ENCODE results near the gene ARHGAP22. TPM values are rescaled to one million over a fixed set of nuclear protein-coding genes. Genes with fewer than 3 reads are reported as not detected.
"Not testable (repeated sequence)": the region's sequence is repeated elsewhere in the genome, so short reads cannot be mapped to it uniquely, and the experiment has no call there.

The ARHGAP22 gene
- total and polyA plus RNA-seq, 4 donors = 0.23 to 2.3 (median 0.54) TPM

DNA sequence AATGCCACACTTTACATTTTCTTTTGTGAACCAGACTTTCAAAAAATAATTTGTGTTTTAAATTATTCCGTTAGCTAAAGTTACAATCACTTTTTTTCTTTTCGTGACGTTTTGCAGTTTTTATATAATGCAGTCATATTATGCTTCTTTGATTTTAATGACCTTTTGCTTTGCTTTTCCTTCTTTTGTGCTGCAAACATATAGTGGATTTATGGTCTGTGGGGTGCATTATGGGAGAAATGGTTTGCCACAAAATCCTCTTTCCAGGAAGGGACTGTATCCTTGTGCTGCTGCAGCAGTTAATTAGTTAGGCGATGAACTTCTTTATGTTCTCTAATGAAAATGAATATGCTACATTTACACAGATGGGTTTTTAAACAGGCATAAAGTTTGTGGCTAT lies 181.0 kb downstream of the ARHGAP22 start:
- H3K27ac ChIP-seq (ENCODE audit: low read depth in 1 of 2, low read length in 2 of 2) = no peak overlapping the region
- DNase-seq (ENCODE audit: low spot score) = no peak
- H3K4me3 ChIP-seq (ENCODE audit: low read depth in 1 of 3, low read length in 3 of 3) = no peak overlapping the region
- 96% methylated on average over 4 of the region's 4 CpGs for WGBS
- no peaks in the 10 kb centered on the region for H3K4me1 ChIP-seq (ENCODE audit: control insufficient read depth in 4 of 4, insufficient read depth in 4 of 4, low read length in 3 of 4)
- TF ChIP-seq TAF1 (conservative IDR thresholded peaks at IDR 0.05) (no peak), HNF4G (IDR thresholded peaks at IDR 0.05) (no peak)
- TF ChIP-seq, protein P1, sequence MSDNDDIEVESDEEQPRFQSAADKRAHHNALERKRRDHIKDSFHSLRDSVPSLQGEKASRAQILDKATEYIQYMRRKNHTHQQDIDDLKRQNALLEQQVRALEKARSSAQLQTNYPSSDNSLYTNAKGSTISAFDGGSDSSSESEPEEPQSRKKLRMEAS (IDR thresholded peaks at IDR 0.05) = no peak
- H3K27me3 ChIP-seq (ENCODE audit: control insufficient read depth in 4 of 4, insufficient read depth in 4 of 4, low read length in 3 of 4) = no peaks in the 10 kb centered on the region
- no peaks in the 10 kb centered on the region for H3K9me3 ChIP-seq (ENCODE audit: control insufficient read depth in 4 of 4, low read length in 3 of 4)
- H3K9ac ChIP-seq (ENCODE audit: low read depth in 1 of 2, low read length in 2 of 2) = no peak overlapping the region
- peaks cover 0 to 3% (median 0%) of the 10 kb centered on the region in 4 donors for H3K36me3 ChIP-seq (ENCODE audit: control insufficient read depth in 4 of 4, insufficient read depth in 3 of 4, low read depth in 1 of 4, low read length in 3 of 4)

DNA sequence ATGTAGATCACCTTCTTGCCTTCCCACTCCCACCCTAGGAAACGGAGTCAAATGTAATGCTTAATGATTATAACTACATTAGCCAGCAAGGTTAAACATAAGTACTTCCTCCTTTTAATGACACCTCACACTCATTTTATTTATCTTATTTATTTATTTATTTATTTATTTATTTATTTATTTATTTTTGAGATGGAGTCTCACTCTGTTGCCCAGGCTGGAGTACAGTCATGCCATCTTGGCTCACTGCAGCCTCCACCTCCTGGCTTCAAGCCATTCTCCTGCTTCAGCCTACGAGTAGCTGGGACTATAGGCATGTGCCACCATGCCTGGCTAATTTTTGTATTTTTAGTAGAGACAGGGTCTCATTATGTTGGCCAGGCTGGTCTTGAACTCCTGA lies 183.0 kb downstream of the ARHGAP22 start:
- not testable (repeated sequence) for H3K4me3 ChIP-seq (ENCODE audit: low read depth in 1 of 3, low read length in 3 of 3); DNase-seq (ENCODE audit: low spot score); H3K36me3 ChIP-seq (ENCODE audit: control insufficient read depth in 4 of 4, insufficient read depth in 3 of 4, low read depth in 1 of 4, low read length in 3 of 4); H3K4me1 ChIP-seq (ENCODE audit: control insufficient read depth in 4 of 4, insufficient read depth in 4 of 4, low read length in 3 of 4); H3K9me3 ChIP-seq (ENCODE audit: control insufficient read depth in 4 of 4, low read length in 3 of 4); H3K9ac ChIP-seq (ENCODE audit: low read depth in 1 of 2, low read length in 2 of 2); H3K27ac ChIP-seq (ENCODE audit: low read depth in 1 of 2, low read length in 2 of 2); H3K27me3 ChIP-seq (ENCODE audit: control insufficient read depth in 4 of 4, insufficient read depth in 4 of 4, low read length in 3 of 4)
- WGBS = 95% methylated on average over 2 of the region's 2 CpGs

DNA sequence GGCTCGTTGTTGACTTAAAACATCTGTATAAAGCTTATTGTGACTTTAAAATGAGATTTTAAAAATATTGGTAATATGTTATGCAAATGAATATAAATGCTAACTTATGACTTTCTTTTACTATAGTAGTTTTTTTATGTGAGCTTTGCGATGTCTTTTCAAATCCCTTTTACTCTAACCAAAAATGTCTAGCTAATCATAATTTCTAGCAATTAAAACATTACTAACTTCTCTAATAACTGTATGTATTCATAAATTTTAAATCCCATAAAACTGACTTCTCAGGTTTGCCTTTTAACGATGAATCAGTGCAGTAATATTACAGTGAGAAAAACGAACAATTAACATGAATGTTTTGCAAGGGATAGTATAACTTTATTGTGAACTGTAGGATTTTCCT lies 185.2 kb downstream of the ARHGAP22 start:
- no peak overlapping the region for H3K27ac ChIP-seq (ENCODE audit: low read depth in 1 of 2, low read length in 2 of 2)
- peaks cover 0 to 2% (median 0%) of the 10 kb centered on the region in 4 donors for H3K4me1 ChIP-seq (ENCODE audit: control insufficient read depth in 4 of 4, insufficient read depth in 4 of 4, low read length in 3 of 4)
- no peaks in the 10 kb centered on the region for H3K9me3 ChIP-seq (ENCODE audit: control insufficient read depth in 4 of 4, low read length in 3 of 4)
- H3K9ac ChIP-seq (ENCODE audit: low read depth in 1 of 2, low read length in 2 of 2) = no peak overlapping the region
- H3K4me3 ChIP-seq (ENCODE audit: low read depth in 1 of 3, low read length in 3 of 3) = no peak overlapping the region
- H3K36me3 ChIP-seq (ENCODE audit: control insufficient read depth in 4 of 4, insufficient read depth in 3 of 4, low read depth in 1 of 4, low read length in 3 of 4) = no peaks in the 10 kb centered on the region
- DNase-seq (ENCODE audit: low spot score) = no peak
- WGBS = 96% methylated on average over 4 of the region's 4 CpGs
- H3K27me3 ChIP-seq (ENCODE audit: control insufficient read depth in 4 of 4, insufficient read depth in 4 of 4, low read length in 3 of 4) = no peaks in the 10 kb centered on the region
- TF ChIP-seq EGR1 (IDR thresholded peaks at IDR 0.05; ENCODE audit: low read depth in 2 of 2) (no peak), RAD21 (IDR thresholded peaks at IDR 0.05) (no peak), YY1 (IDR thresholded peaks at IDR 0.05) (no peak), GABPA (IDR thresholded peaks at IDR 0.05 in 1 of 2, conservative IDR thresholded peaks at IDR 0.05 in 1 of 2) (no peak)

DNA sequence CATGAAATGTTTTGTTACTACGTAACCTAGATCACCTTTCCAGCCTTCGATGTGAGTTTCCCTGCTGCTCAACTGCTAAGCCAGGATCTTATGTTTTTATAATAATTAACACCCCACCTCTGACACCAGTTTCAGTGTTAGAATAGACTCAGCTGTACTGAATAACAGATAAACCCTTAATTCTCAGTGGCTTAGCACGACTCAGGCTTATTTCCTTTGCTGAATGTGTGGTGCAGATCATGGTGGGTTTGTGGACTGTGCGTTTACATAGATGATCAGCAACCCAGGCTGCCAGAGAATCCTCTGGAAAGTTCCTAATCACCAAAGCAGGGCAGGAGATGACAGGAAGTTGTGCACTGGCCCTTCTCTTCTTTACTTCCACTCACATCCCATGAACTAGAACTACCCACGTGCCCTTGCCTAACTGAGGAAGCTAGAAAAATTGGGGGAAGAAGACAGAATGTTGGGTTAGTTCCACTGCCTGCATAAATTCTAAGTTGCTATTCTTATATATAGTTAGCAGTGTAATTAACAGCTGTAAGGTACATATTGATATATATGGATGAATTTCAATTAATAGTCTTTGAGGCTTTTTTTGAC lies 186.6 kb downstream of the ARHGAP22 start:
- 86% methylated on average over 5 of the region's 5 CpGs for WGBS
- DNase-seq (ENCODE audit: low spot score) = no peak
- H3K27ac ChIP-seq (ENCODE audit: low read depth in 1 of 2, low read length in 2 of 2) = no peak overlapping the region

More for the DNA sequence above, 186.6 kb downstream of the ARHGAP22 start:
- TF ChIP-seq RAD21 (IDR thresholded peaks at IDR 0.05) (no peak), SP1 (IDR thresholded peaks at IDR 0.05) (no peak), GABPA (IDR thresholded peaks at IDR 0.05 in 1 of 2, conservative IDR thresholded peaks at IDR 0.05 in 1 of 2) (no peak), TAF1 (conservative IDR thresholded peaks at IDR 0.05) (no peak), RXRA (IDR thresholded peaks at IDR 0.05) (no peak), FOXA1 (IDR thresholded peaks at IDR 0.05) (no peak), HNF4G (IDR thresholded peaks at IDR 0.05) (no peak), NR2F2 (IDR thresholded peaks at IDR 0.05) (no peak), FOXA2 (IDR thresholded peaks at IDR 0.05) (no peak), HNF4A (conservative IDR thresholded peaks at IDR 0.05) (no peak)
- TF ChIP-seq, protein P2, sequence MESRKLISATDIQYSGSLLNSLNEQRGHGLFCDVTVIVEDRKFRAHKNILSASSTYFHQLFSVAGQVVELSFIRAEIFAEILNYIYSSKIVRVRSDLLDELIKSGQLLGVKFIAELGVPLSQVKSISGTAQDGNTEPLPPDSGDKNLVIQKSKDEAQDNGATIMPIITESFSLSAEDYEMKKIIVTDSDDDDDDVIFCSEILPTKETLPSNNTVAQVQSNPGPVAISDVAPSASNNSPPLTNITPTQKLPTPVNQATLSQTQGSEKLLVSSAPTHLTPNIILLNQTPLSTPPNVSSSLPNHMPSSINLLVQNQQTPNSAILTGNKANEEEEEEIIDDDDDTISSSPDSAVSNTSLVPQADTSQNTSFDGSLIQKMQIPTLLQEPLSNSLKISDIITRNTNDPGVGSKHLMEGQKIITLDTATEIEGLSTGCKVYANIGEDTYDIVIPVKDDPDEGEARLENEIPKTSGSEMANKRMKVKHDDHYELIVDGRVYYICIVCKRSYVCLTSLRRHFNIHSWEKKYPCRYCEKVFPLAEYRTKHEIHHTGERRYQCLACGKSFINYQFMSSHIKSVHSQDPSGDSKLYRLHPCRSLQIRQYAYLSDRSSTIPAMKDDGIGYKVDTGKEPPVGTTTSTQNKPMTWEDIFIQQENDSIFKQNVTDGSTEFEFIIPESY (IDR thresholded peaks at IDR 0.05) = no peak
- TF ChIP-seq, protein P1 (IDR thresholded peaks at IDR 0.05) = no peak
- TF ChIP-seq, protein P3, sequence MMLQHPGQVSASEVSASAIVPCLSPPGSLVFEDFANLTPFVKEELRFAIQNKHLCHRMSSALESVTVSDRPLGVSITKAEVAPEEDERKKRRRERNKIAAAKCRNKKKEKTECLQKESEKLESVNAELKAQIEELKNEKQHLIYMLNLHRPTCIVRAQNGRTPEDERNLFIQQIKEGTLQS (IDR thresholded peaks at IDR 0.05) = no peak
- TF ChIP-seq, protein P4, sequence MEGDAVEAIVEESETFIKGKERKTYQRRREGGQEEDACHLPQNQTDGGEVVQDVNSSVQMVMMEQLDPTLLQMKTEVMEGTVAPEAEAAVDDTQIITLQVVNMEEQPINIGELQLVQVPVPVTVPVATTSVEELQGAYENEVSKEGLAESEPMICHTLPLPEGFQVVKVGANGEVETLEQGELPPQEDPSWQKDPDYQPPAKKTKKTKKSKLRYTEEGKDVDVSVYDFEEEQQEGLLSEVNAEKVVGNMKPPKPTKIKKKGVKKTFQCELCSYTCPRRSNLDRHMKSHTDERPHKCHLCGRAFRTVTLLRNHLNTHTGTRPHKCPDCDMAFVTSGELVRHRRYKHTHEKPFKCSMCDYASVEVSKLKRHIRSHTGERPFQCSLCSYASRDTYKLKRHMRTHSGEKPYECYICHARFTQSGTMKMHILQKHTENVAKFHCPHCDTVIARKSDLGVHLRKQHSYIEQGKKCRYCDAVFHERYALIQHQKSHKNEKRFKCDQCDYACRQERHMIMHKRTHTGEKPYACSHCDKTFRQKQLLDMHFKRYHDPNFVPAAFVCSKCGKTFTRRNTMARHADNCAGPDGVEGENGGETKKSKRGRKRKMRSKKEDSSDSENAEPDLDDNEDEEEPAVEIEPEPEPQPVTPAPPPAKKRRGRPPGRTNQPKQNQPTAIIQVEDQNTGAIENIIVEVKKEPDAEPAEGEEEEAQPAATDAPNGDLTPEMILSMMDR (IDR thresholded peaks at IDR 0.05; ENCODE audit: low read depth, low read length, missing input control) = no peak
- Histone ChIP-seq H3K27me3 (ENCODE audit: control insufficient read depth in 4 of 4, insufficient read depth in 4 of 4, low read length in 3 of 4) (no peaks in the 10 kb centered on the region), H3K4me3 (ENCODE audit: low read depth in 1 of 3, low read length in 3 of 3) (no peak overlapping the region), H3K4me1 (ENCODE audit: control insufficient read depth in 4 of 4, insufficient read depth in 4 of 4, low read length in 3 of 4) (peaks cover 0 to 2% (median 0%) of the 10 kb centered on the region in 4 donors), H3K9me3 (ENCODE audit: control insufficient read depth in 4 of 4, low read length in 3 of 4) (no peaks in the 10 kb centered on the region), H3K36me3 (ENCODE audit: control insufficient read depth in 4 of 4, insufficient read depth in 3 of 4, low read depth in 1 of 4, low read length in 3 of 4) (no peaks in the 10 kb centered on the region), H3K9ac (ENCODE audit: low read depth in 1 of 2, low read length in 2 of 2) (no peak overlapping the region)
